BJ (cell line): Measurements from ENCODE around the gene CYTH3. TPM values are rescaled to one million over a fixed set of nuclear protein-coding genes. Genes with fewer than 3 reads are reported as not detected.

ENCODE experiments used
- CTCF ChIA-PET: fragments of 350-600 bp; formaldehyde crosslinking; extraction: SDS; loops from one replicate; lab custom pipeline; 2021; ENCODE audit warnings: antibody characterized with exemption, inconsistent platforms; lab: Yijun Ruan, JAX
- POLR2A ChIA-PET: fragments of 300-600 bp; sonication (Branson Sonifier 250); formaldehyde crosslinking; extraction: SDS; loops from one replicate; lab custom pipeline; 2021; ENCODE audit warnings: antibody characterized with exemption; lab: Charles Lee
- DNase-seq: peaks from one replicate; pipeline ENCODE4 v3.0.0-alpha.2; 2011; ENCODE audit warnings: low read depth
- H3K27me3 ChIP-seq: 2 replicates; pipeline ENCODE4 v1.6.0; 2011; ENCODE audit warnings: low read length; ENCODE audit not compliant: control insufficient read depth, insufficient read depth
- H3K36me3 ChIP-seq: 2 replicates; pipeline ENCODE4 v1.5.1; 2011; ENCODE audit warnings: low read length; ENCODE audit not compliant: control insufficient read depth, insufficient read depth
- H3K4me3 ChIP-seq: 2 replicates; pipeline ENCODE4 v1.5.1; 2011; ENCODE audit warnings: low read depth, mild to moderate bottlenecking, control low read depth, low read length
- CTCF ChIP-seq: IDR thresholded peaks from 2 replicates; pipeline ENCODE4 v1.5.1; 2011; ENCODE audit warnings: low read depth, mild to moderate bottlenecking, control low read depth, inconsistent platforms, low read length, moderate library complexity; ENCODE audit not compliant: insufficient read depth
- polyA plus RNA-seq: library from polyadenylated mRNA; depleted of rRNA; stranded (reverse); fragments of >200 nt; gene quantifications from 2 replicates; pipeline ENCODE4 v1.2.3, GENCODE V29; 2011

Gene CYTH3
- polyA plus RNA-seq, 1 experiment = 45.5 TPM

GRCh38 chr7:6142871-6143380, 129.5 kb downstream of the CYTH3 start:
- Histone ChIP-seq H3K36me3 (peaks cover 18% of the 10 kb centered on the region), H3K4me3 (no peak overlapping the region), H3K27me3 (no peaks in the 10 kb centered on the region)
- ChIA-PET POLR2A (no interaction called here), CTCF (interaction anchor here (0.6 kb wide), 1 partner anchor 145 kb away, joined by 3 read pairs; no protein-coding TSS in a partner anchor)
- no peak for DNase-seq
- TF ChIP-seq CTCF = no peak

- Histone ChIP-seq H3K4me3 (no peak overlapping the region), H3K36me3 (peaks cover 15% of the 10 kb centered on the region), H3K27me3 (no peaks in the 10 kb centered on the region)
- TF ChIP-seq CTCF = no peak
- ChIA-PET CTCF (interaction anchor here (1.2 to 1.6 kb wide), 2 partner anchors 13 to 21 kb away, joined by 4 read pairs; no protein-coding TSS in a partner anchor), POLR2A (no interaction called here)
- no peak for DNase-seq
Measured at GRCh38 chr7:6139189-6139996, 133.0 kb downstream of the CYTH3 start.

- CTCF ChIA-PET = no interaction called here
- no peak for DNase-seq
- TF ChIP-seq CTCF = no peak
- Histone ChIP-seq H3K27me3 (no peaks in the 10 kb centered on the region), H3K36me3 (peaks cover 11% of the 10 kb centered on the region), H3K4me3 (no peak overlapping the region)
- POLR2A ChIA-PET = no interaction called here
Measured at GRCh38 chr7:6136475-6136874, 135.9 kb downstream of the CYTH3 start.

- CTCF ChIA-PET = no interaction called here
- TF ChIP-seq CTCF = no peak
- Histone ChIP-seq H3K4me3 (no peak overlapping the region), H3K27me3 (no peaks in the 10 kb centered on the region), H3K36me3 (peaks cover 2% of the 10 kb centered on the region; the same call in 1 of the 2 replicates)
- POLR2A ChIA-PET = no interaction called here
- DNase-seq = no peak
Measured at GRCh38 chr7:6133249-6133648, 139.2 kb downstream of the CYTH3 start.

- Histone ChIP-seq H3K27me3 (no peaks in the 10 kb centered on the region), H3K4me3 (no peak overlapping the region), H3K36me3 (peaks cover 1% of the 10 kb centered on the region; the same call in 1 of the 2 replicates)
- ChIA-PET POLR2A (no interaction called here), CTCF (no interaction called here)
- DNase-seq = no peak
- no peak for TF ChIP-seq CTCF
Measured at GRCh38 chr7:6130007-6130587, 142.3 kb downstream of the CYTH3 start.
